NT2/D1 (cell line): Measurements from ENCODE around the gene GPR39.

Source experiments
- SUZ12 ChIP-seq: IDR thresholded peaks from 2 replicates; pipeline ENCODE4 v1.6.1; 2011; ENCODE audit not compliant: insufficient read length, insufficient read depth; ENCODE audit errors: extremely low read depth
- YY1 ChIP-seq: IDR thresholded peaks from 2 replicates; pipeline ENCODE4 v1.6.1; 2011; ENCODE audit not compliant: insufficient read length, insufficient read depth
- ZNF274 ChIP-seq: IDR thresholded peaks from 2 replicates; pipeline ENCODE4 v1.6.1; 2011; ENCODE audit warnings: mild to moderate bottlenecking, low read depth, low read length

- TF ChIP-seq ZNF274 (no peak), SUZ12 (no peak), YY1 (no peak)
These were observed 183.0 kb downstream of the GPR39 start for GRCh38 chr2:132599556-132599955.
